Hindlimb muscle (tissue), 1 donor: Measurements from ENCODE around the gene SRSF11. TPM values are rescaled to one million over a fixed set of nuclear protein-coding genes. Genes with fewer than 3 reads are reported as not detected.
"Not testable (repeated sequence)": the region's sequence is repeated elsewhere in the genome, so short reads cannot be mapped to it uniquely, and the experiment has no call there.

ENCODE experiments used
- DNase-seq: peaks from one replicate; pipeline ENCODE4 v3.0.0-alpha.2; 2013
- polyA plus RNA-seq: library from polyadenylated mRNA; unstranded; fragments of 120-200 nt; gene quantifications from one replicate; pipeline ENCODE4 v1.2.1, GENCODE V29; 2013; ENCODE audit not compliant: insufficient read length

SRSF11 gene
- 192 TPM for polyA plus RNA-seq

GRCh38 chr1:70221238-70222121 is at the start of gene SRSF11:
Gene SRSF11 (plus strand): TSS chr1:70221380. CDS start chr1:70221637, 257 bp downstream.
- peak; percentile 98 for DNase-seq

- no peak for DNase-seq
Observed at GRCh38 chr1:70171512-70171911, 49.7 kb upstream of the SRSF11 start.

- not testable (repeated sequence) for DNase-seq
Observed at GRCh38 chr1:70185181-70185580, 36.0 kb upstream of the SRSF11 start.

GRCh38 chr1:70188522-70188921 is 32.7 kb upstream of the SRSF11 start:
- no peak for DNase-seq

GRCh38 chr1:70190180-70190579 is 31.0 kb upstream of the SRSF11 start:
- DNase-seq, result no peak

- DNase-seq, result not testable (repeated sequence)
Observed at GRCh38 chr1:70192446-70192845, 28.7 kb upstream of the SRSF11 start.

GRCh38 chr1:70194601-70195000 is 26.6 kb upstream of the SRSF11 start:
- DNase-seq, result no peak

- DNase-seq, result no peak
Observed at GRCh38 chr1:70195342-70195741, 25.8 kb upstream of the SRSF11 start.

GRCh38 chr1:70196333-70196732 is 24.8 kb upstream of the SRSF11 start:
- no peak for DNase-seq

- DNase-seq, result no peak
Observed at GRCh38 chr1:70200065-70200464, 21.1 kb upstream of the SRSF11 start.

- DNase-seq, result no peak
Observed at GRCh38 chr1:70202173-70202758, 18.9 kb upstream of the SRSF11 start.

GRCh38 chr1:70204139-70204538 is 17.0 kb upstream of the SRSF11 start:
- DNase-seq, result no peak

GRCh38 chr1:70204600-70204999 is 16.6 kb upstream of the SRSF11 start:
- no peak for DNase-seq

- DNase-seq, result no peak
Observed at GRCh38 chr1:70205071-70205433, 16.1 kb upstream of the SRSF11 start.

GRCh38 chr1:70205434-70206118 is 15.6 kb upstream of the SRSF11 start, which contains the start of gene LRRC40:
Gene LRRC40 (minus strand): TSS chr1:70205579. CDS start chr1:70205540, 39 bp downstream.
- peak; percentile 99 for DNase-seq

GRCh38 chr1:70206833-70207232 is 14.3 kb upstream of the SRSF11 start:
- DNase-seq, result not testable (repeated sequence)

- no peak for DNase-seq
Observed at GRCh38 chr1:70207492-70207891, 13.7 kb upstream of the SRSF11 start.

- no peak for DNase-seq
Observed at GRCh38 chr1:70208292-70208691, 12.9 kb upstream of the SRSF11 start.

- no peak for DNase-seq
Observed at GRCh38 chr1:70210820-70211219, 10.4 kb upstream of the SRSF11 start.

- DNase-seq, result no peak
Observed at GRCh38 chr1:70211541-70211940, 9.6 kb upstream of the SRSF11 start.

GRCh38 chr1:70220015-70220414 is 1.2 kb upstream of the SRSF11 start:
- no peak for DNase-seq

- DNase-seq, result no peak
Observed at GRCh38 chr1:70220517-70221237, 503 bp upstream of the SRSF11 start.
